Heart right ventricle (tissue), 16 donors: ENCODE results near the gene MNT. TPM values are rescaled to one million over a fixed set of nuclear protein-coding genes. Genes with fewer than 3 reads are reported as not detected.

ENCODE experiments used
- ATAC-seq, 8 donors: fragments of 200-7000 bp; cut with Tn5 transposase; one replicate each; pipeline ENCODE4 v1.9.1; 2020; ENCODE audit warnings: mild to moderate bottlenecking in 8 of 8, moderate library complexity in 8 of 8, moderate number of reproducible peaks in 1 of 8
- DNase-seq, 2 donors: peaks; one replicate each; pipeline ENCODE4 v3.0.0-alpha.2; 2020
- H3K27ac ChIP-seq, 10 donors: fragments of 200-600 bp; sonication (generic) in 2 of 10; one replicate each; pipeline versions ENCODE4 v1.5.0 to v1.8.0; 2020 to 2022; ENCODE audit warnings: mild to moderate bottlenecking in 3 of 10
- H3K27me3 ChIP-seq, 7 donors: fragments of 200-600 bp; one replicate each; pipeline ENCODE4 v1.8.0; 2021 to 2022; ENCODE audit warnings: mild to moderate bottlenecking in 2 of 7
- H3K36me3 ChIP-seq, 9 donors: fragments of 200-600 bp; sonication (generic) in 1 of 9; one replicate each; pipeline versions ENCODE4 v1.5.0 to v1.8.0; 2020 to 2022; ENCODE audit warnings: mild to moderate bottlenecking in 2 of 9
- H3K4me1 ChIP-seq, 9 donors: fragments of 200-600 bp; sonication (generic) in 1 of 9; one replicate each; pipeline versions ENCODE4 v1.5.0 to v1.8.0; 2020 to 2022; ENCODE audit warnings: mild to moderate bottlenecking in 4 of 9
- H3K4me3 ChIP-seq, 10 donors: fragments of 200-600 bp; sonication (generic) in 2 of 10; one replicate each; pipeline versions ENCODE4 v1.5.0 to v1.8.0; 2020 to 2022; ENCODE audit warnings: mild to moderate bottlenecking in 7 of 10, moderate library complexity in 2 of 10
- H3K9me3 ChIP-seq, 11 donors: fragments of 200-600 bp in 10 of 11; sonication (generic) in 2 of 11; one replicate each; pipeline versions ENCODE4 v1.5.0 to v1.8.0; 2013 to 2022; ENCODE audit warnings: mild to moderate bottlenecking in 2 of 11, control low read depth in 1 of 11, moderate library complexity in 1 of 11
- CTCF ChIP-seq, 9 donors: fragments of 200-600 bp; sonication (generic) in 2 of 9; IDR thresholded peaks; one replicate each; pipeline versions ENCODE4 v1.5.0 to v1.8.0; 2021 to 2022; ENCODE audit warnings: antibody characterized with exemption in 9 of 9, mild to moderate bottlenecking in 5 of 9, moderate library complexity in 1 of 9
- WGBS, 2 donors: extraction: QIAGEN DNeasy Blood & Tissue Kit; methylation state at CpG; one replicate each; pipeline ENCODE4 v1.1.7; 2013; ENCODE audit warnings: inconsistent platforms in 1 of 2; 5-methylcytosine and 5-hydroxymethylcytosine counted together
- intact Hi-C, 10 donors: fragments of 100-400 bp; cut with DNase I; formaldehyde crosslinking; loops; one replicate each; pipeline versions ENCODE4 v1.11.1 to v1.14.2; 2022
- polyA plus RNA-seq, 2 donors: library from polyadenylated mRNA; stranded (reverse); fragments of 200-250 nt; gene quantifications; one replicate each; pipeline ENCODE4 v1.2.3, GENCODE V29; 2013
- total RNA-seq, 10 donors: library from RNA; stranded (reverse); fragmentation: NEBNext Ultra II Directional in 3 of 10; extraction: Animal tissue kit (Norgen Biotek cat#: 25700) in 3 of 10; gene quantifications; one replicate each; pipeline versions ENCODE4 v1.2.1 to v1.2.4, GENCODE V29; 2021 to 2023
- donor health status: Arrhythmogenic right ventricular cardiomyopathy.
- donor health status: ischemic (EF 13 %, LVEDD 7.1; RV severe dilation, severe dysfunction).
- donor health status: healthy with polysubstance abuse.
- donor health status: DM: no; HTN: yes; CAD: no.
- donor health status: DM: no; HTN: no; CAD: no.
- donor health status: ischemic (EF 25% LVEDD 6.9; RV normal size, moderate dysfunction).
- donor health status: ischemic (EF 25% LVEDD 5.7; RV mildly dilated, moderate dysfunction).
- donor health status: healthy.
- donor health status: DM: yes; HTN: yes; CAD: no.
- donor health status: Ischemic cardiomyopathy.
- donor health status: ischemic (EF 35%, LVEDD 5.7; RV mildly dilated, moderate dysfunction).
- donor health status: nonischemic (EF 11% LVEDD 7.7; RV severe dilation, severe dysfunction).
- donor health status: DM: yes; HTN: yes; CAD: no.
- donor health status: PGD.
- donor health status: ischemic (EF 29% LVEDD 5.4; RV normal size, mild dysfunction).
- donor health status: nonischemic (EF 23%, LVEDD 6.1; RV moderate dilation, normal function).

The MNT gene
- total and polyA plus RNA-seq, 12 donors, result 5.0 to 14.1 (median 11.0) TPM

- peak in 1 of 2 donors; percentile 60 for DNase-seq
- no peaks in the 10 kb centered on the region for H3K9me3 ChIP-seq
- peaks cover 0 to 40% (median 13%) of the 10 kb centered on the region in 9 donors for H3K36me3 ChIP-seq
- H3K27me3 ChIP-seq, result no peaks in the 10 kb centered on the region
- no peak overlapping the region for H3K4me3 ChIP-seq
- peaks cover 33 to 53% (median 43%) of the 10 kb centered on the region in 9 donors for H3K4me1 ChIP-seq
- no peak for TF ChIP-seq CTCF (IDR thresholded peaks at IDR 0.05)
- ATAC-seq, result no peak
- 70 to 74% methylated on average over 12 of the region's 12 CpGs for WGBS, 2 donors
- peak overlapping the region in 8 of 10 donors; percentile 70 to 100 (median 96) for H3K27ac ChIP-seq
- intact Hi-C loops, result loop anchor here in 2 of 10 donors (10.0 kb wide), 3 partner anchors 216 to 336 kb away; partner anchors contain the start of gene HIC1 (in 1 of the 2)
Measured at GRCh38 chr17:2390199-2390836, 10.5 kb downstream of the MNT start.

DNA sequence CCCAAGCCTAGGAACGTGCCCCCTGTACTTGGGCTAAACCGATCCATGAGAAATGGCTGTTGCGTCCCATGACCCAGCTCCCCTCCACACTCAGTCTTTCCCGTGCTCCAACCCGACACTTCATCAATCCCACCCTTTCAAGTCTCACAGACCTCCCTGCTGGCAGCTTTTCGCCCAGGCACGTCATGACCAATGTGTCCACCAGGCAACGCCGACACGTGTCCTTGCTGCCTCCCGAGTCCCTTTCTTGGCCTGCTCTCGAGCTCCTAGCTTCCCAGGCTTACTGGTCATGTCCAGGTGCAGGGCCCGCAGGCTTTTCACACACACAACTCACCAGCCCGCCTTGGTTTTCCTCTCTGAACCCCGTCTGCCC is 12.2 kb downstream of the MNT start:
- DNase-seq (no peak), ATAC-seq (no peak)
- intact Hi-C loops, result loop anchor here in 1 of 10 donors (10.0 kb wide), 1 partner anchor 1656 kb away; no protein-coding TSS in a partner anchor
- WGBS, 2 donors, result 92 to 93% methylated on average over 15 of the region's 15 CpGs
- Histone ChIP-seq H3K27me3 (no peaks in the 10 kb centered on the region), H3K27ac (no peak overlapping the region), H3K4me3 (no peak overlapping the region), H3K4me1 (peaks cover 22 to 45% (median 29%) of the 10 kb centered on the region in 9 donors), H3K36me3 (peaks cover 0 to 44% (median 13%) of the 10 kb centered on the region in 9 donors), H3K9me3 (no peaks in the 10 kb centered on the region)
- no peak for TF ChIP-seq CTCF (IDR thresholded peaks at IDR 0.05)

- no peak for TF ChIP-seq CTCF (IDR thresholded peaks at IDR 0.05)
- Histone ChIP-seq H3K4me3 (no peak overlapping the region), H3K36me3 (peaks cover 0 to 44% (median 13%) of the 10 kb centered on the region in 9 donors), H3K4me1 (peaks cover 22 to 47% (median 34%) of the 10 kb centered on the region in 9 donors), H3K27ac (no peak overlapping the region), H3K9me3 (no peaks in the 10 kb centered on the region), H3K27me3 (no peaks in the 10 kb centered on the region)
- intact Hi-C loops, result loop anchor here in 1 of 10 donors (10.0 kb wide), 1 partner anchor 1657 kb away; no protein-coding TSS in a partner anchor
- WGBS, 2 donors, result 91 to 92% methylated on average over 21 of the region's 21 CpGs
- no peak for DNase-seq
- ATAC-seq, result no peak
Measured at GRCh38 chr17:2388020-2388682, 12.7 kb downstream of the MNT start.

GRCh38 chr17:2387086-2388019 is 13.5 kb downstream of the MNT start:
- no peaks in the 10 kb centered on the region for H3K9me3 ChIP-seq
- DNase-seq (no peak), ATAC-seq (no peak)
- WGBS, 2 donors, result 92 to 94% methylated on average over 39 to 41 of the region's 41 CpGs
- H3K27me3 ChIP-seq, result no peaks in the 10 kb centered on the region
- intact Hi-C loops, result loop anchor here in 1 of 10 donors (10.0 kb wide), 1 partner anchor 1657 kb away; no protein-coding TSS in a partner anchor
- no peak for TF ChIP-seq CTCF (IDR thresholded peaks at IDR 0.05)
- H3K36me3 ChIP-seq, result peaks cover 0 to 44% (median 13%) of the 10 kb centered on the region in 9 donors
- H3K27ac ChIP-seq, result no peak overlapping the region
- peaks cover 24 to 55% (median 40%) of the 10 kb centered on the region in 9 donors for H3K4me1 ChIP-seq
- no peak overlapping the region for H3K4me3 ChIP-seq
